Activated naive CD4-positive, alpha-beta T cell treated with anti-CD3 and anti-CD28 coated beads for 36 hours (primary cell): Measurements from ENCODE around the gene FOXP4. TPM values are rescaled to one million over a fixed set of nuclear protein-coding genes. Genes with fewer than 3 reads are reported as not detected.

Source experiments
- CTCF ChIA-PET: fragments of 350-600 bp; sonication (Branson Sonifier 250); formaldehyde crosslinking; loops from one replicate; lab custom pipeline; 2021; ENCODE audit warnings: antibody characterized with exemption; lab: Charles Lee
- DNase-seq: peaks from one replicate; pipeline ENCODE4 v3.0.0-alpha.2; 2020
- H3K27ac Mint-ChIP-seq: one replicate; pipeline ENCODE4 v1.8.0; 2021; ENCODE audit warnings: mild to moderate bottlenecking, mixed read lengths
- H3K27me3 Mint-ChIP-seq: one replicate; pipeline ENCODE4 v1.8.0; 2021; ENCODE audit warnings: low read depth, mixed read lengths
- H3K36me3 Mint-ChIP-seq: one replicate; pipeline ENCODE4 v1.8.0; 2021; ENCODE audit warnings: low read depth, mixed read lengths
- H3K4me1 Mint-ChIP-seq: one replicate; pipeline ENCODE4 v1.8.0; 2021; ENCODE audit warnings: low read depth, mixed read lengths
- H3K4me3 Mint-ChIP-seq: one replicate; pipeline ENCODE4 v1.8.0; 2021; ENCODE audit warnings: mild to moderate bottlenecking, moderate library complexity, mixed read lengths
- H3K9me3 Mint-ChIP-seq: one replicate; pipeline ENCODE4 v1.8.0; 2021; ENCODE audit warnings: mixed read lengths
- intact Hi-C: fragments of 100-400 bp; cut with micrococcal nuclease; formaldehyde crosslinking; loops from one replicate; pipeline ENCODE4 v1.15.1; 2023
- total RNA-seq, 2 experiments: library from RNA; stranded (reverse); gene quantifications; one replicate each; pipeline ENCODE4 v1.2.3, GENCODE V29; 2021

FOXP4 gene
- total RNA-seq, 2 experiments from 2014 or later: 15.9 to 16.0 TPM

DNA sequence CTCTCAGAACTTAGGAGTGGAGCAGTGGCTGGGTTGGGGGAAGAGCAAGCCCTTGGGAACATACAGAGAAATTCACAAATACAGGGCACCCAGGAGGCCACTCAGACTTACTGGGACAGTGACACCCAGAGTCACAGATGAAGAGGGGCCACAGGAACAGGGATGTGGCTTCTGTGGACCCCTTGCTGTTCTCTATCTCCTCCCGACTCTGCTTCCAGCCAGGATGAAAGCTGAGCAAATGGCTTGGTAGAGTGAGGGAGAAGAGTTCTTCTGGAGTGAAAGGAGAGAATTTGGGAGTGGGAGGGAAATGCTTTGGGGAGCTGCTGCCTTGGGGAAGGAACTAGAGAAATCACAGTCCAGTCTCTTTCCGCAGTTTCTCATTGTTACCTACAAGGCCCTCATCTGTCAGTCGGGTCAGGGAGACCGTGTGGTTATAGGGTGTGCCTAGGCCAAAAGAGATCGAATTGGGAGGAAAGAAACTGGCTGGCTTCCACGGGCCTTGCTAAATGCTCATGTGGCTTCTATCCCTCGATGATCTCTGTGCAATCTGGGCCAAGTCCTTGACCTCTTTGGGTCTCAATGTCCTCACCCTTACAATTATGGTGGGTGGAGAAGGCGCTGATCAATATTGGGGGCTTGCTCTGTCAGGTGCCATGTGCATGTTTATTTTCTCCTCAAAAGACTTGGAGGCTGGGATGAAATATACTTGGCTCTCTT, 17.0 kb downstream of the FOXP4 start:
- CTCF ChIA-PET: interaction anchor here (1.0 to 1.2 kb wide), 2 partner anchors 74 to 195 kb away, joined by 3 to 5 read pairs; no protein-coding TSS in a partner anchor
- H3K27me3 Mint-ChIP-seq: no peaks in the 10 kb centered on the region
- peaks cover 12% of the 10 kb centered on the region for H3K36me3 Mint-ChIP-seq
- intact Hi-C loops: no loop called here
- H3K27ac Mint-ChIP-seq: no peak overlapping the region
- no peak for DNase-seq
- H3K4me3 Mint-ChIP-seq: no peak overlapping the region
- peaks cover 23% of the 10 kb centered on the region for H3K4me1 Mint-ChIP-seq
- H3K9me3 Mint-ChIP-seq: no peaks in the 10 kb centered on the region

- Mint-ChIP-seq H3K27me3 (no peaks in the 10 kb centered on the region), H3K36me3 (peaks cover 12% of the 10 kb centered on the region), H3K9me3 (no peaks in the 10 kb centered on the region), H3K27ac (no peak overlapping the region), H3K4me1 (peaks cover 18% of the 10 kb centered on the region), H3K4me3 (no peak overlapping the region)
- DNase-seq: no peak
- CTCF ChIA-PET: no interaction called here
- intact Hi-C loops: no loop called here
Measured at GRCh38 chr6:41564448-41565142, 18.4 kb downstream of the FOXP4 start.

- intact Hi-C loops: no loop called here
- no peak for DNase-seq
- no peak overlapping the region for H3K4me3 Mint-ChIP-seq
- no peaks in the 10 kb centered on the region for H3K9me3 Mint-ChIP-seq
- H3K27me3 Mint-ChIP-seq: no peaks in the 10 kb centered on the region
- no peak overlapping the region for H3K27ac Mint-ChIP-seq
- peaks cover 12% of the 10 kb centered on the region for H3K36me3 Mint-ChIP-seq
- peaks cover 9% of the 10 kb centered on the region for H3K4me1 Mint-ChIP-seq
- CTCF ChIA-PET: no interaction called here
Measured at GRCh38 chr6:41565701-41566100, 19.5 kb downstream of the FOXP4 start.

- no peak overlapping the region for H3K4me3 Mint-ChIP-seq
- intact Hi-C loops: no loop called here
- DNase-seq: no peak
- no peak overlapping the region for H3K27ac Mint-ChIP-seq
- H3K4me1 Mint-ChIP-seq: peaks cover 14% of the 10 kb centered on the region
- no peaks in the 10 kb centered on the region for H3K27me3 Mint-ChIP-seq
- CTCF ChIA-PET: no interaction called here
- H3K36me3 Mint-ChIP-seq: peaks cover 12% of the 10 kb centered on the region
- no peaks in the 10 kb centered on the region for H3K9me3 Mint-ChIP-seq
Measured at GRCh38 chr6:41566961-41567360, 20.8 kb downstream of the FOXP4 start.

DNA sequence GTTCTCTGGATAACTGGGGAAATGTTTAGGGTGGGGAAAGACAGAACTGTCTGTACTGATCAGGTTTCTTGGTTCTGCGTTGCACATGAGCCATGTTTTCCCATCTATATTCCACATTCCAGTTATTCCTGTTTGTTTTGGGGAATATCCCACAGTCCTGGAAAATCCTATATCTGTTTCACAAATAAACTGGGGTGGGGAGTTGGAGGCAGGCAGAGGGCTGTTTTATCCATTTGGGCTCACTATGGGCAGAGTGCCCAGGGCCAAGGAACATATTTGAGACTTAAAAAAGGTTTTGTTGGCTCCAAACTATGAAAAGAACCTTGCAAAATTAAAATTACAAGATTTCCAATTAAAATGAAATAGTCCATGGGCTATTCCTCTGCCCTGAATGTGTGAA, 21.5 kb downstream of the FOXP4 start:
- intact Hi-C loops: no loop called here
- CTCF ChIA-PET: no interaction called here
- peaks cover 16% of the 10 kb centered on the region for H3K4me1 Mint-ChIP-seq

GRCh38 chr6:41568202-41568584, 22.0 kb downstream of the FOXP4 start:
- DNase-seq: no peak
- H3K36me3 Mint-ChIP-seq: peaks cover 15% of the 10 kb centered on the region
- intact Hi-C loops: no loop called here
- H3K9me3 Mint-ChIP-seq: no peaks in the 10 kb centered on the region
- peaks cover 16% of the 10 kb centered on the region for H3K4me1 Mint-ChIP-seq
- CTCF ChIA-PET: no interaction called here
- no peak overlapping the region for H3K27ac Mint-ChIP-seq
- no peak overlapping the region for H3K4me3 Mint-ChIP-seq
- H3K27me3 Mint-ChIP-seq: no peaks in the 10 kb centered on the region

More for the DNA sequence above, 21.5 kb downstream of the FOXP4 start:
- DNase-seq: no peak
- Mint-ChIP-seq H3K36me3 (peaks cover 13% of the 10 kb centered on the region), H3K27ac (no peak overlapping the region), H3K9me3 (no peaks in the 10 kb centered on the region), H3K4me3 (no peak overlapping the region), H3K27me3 (no peaks in the 10 kb centered on the region)

DNA sequence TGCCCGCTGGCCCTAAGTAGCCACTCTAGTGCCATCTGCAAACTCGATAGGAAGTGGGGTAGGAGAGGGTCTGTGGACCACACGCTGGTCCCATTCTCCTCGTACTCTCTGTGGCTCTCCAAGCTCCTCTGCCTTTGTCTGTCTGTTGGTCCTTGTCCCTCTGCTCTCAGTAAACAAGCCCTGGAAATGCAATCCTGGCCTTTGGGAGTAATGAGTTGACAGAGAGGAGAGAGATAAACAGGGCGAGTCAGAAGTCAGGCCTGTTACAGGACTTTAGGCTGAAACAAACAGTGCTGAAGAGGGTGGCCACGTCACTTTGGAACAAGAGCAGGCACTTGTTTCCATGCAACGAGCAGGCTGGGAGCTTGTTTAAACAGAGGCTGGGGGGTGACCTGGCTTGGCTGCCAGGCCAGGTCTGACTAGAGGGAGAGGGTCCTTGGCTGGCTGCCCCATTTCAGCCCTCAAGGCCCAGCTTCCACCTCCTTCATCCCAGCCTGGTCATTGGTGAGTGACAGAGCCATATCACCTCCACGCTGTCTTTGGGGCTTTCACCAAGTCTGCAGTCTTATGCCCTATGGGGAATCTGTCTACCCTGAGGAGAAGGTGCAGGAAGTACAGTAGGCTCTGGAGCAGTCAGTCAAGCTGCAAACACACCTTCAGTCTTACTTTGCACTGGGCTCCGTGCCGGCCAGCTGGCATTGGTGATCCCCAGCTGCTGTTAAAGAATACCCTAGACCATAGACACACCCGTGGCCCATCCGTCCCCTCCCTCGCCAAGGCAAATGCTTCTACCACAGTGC, 22.6 kb downstream of the FOXP4 start:
- intact Hi-C loops: no loop called here
- no peaks in the 10 kb centered on the region for H3K9me3 Mint-ChIP-seq
- H3K36me3 Mint-ChIP-seq: peaks cover 15% of the 10 kb centered on the region
- no peak for DNase-seq
- H3K4me1 Mint-ChIP-seq: peaks cover 16% of the 10 kb centered on the region
- CTCF ChIA-PET: no interaction called here
- no peak overlapping the region for H3K4me3 Mint-ChIP-seq
- no peaks in the 10 kb centered on the region for H3K27me3 Mint-ChIP-seq
- H3K27ac Mint-ChIP-seq: no peak overlapping the region

GRCh38 chr6:41570259-41570615, 24.1 kb downstream of the FOXP4 start:
- H3K27ac Mint-ChIP-seq: no peak overlapping the region
- no peaks in the 10 kb centered on the region for H3K27me3 Mint-ChIP-seq
- CTCF ChIA-PET: no interaction called here
- H3K4me3 Mint-ChIP-seq: no peak overlapping the region
- H3K9me3 Mint-ChIP-seq: no peaks in the 10 kb centered on the region
- H3K36me3 Mint-ChIP-seq: peaks cover 15% of the 10 kb centered on the region
- H3K4me1 Mint-ChIP-seq: peaks cover 16% of the 10 kb centered on the region
- no peak for DNase-seq
- intact Hi-C loops: no loop called here

DNA sequence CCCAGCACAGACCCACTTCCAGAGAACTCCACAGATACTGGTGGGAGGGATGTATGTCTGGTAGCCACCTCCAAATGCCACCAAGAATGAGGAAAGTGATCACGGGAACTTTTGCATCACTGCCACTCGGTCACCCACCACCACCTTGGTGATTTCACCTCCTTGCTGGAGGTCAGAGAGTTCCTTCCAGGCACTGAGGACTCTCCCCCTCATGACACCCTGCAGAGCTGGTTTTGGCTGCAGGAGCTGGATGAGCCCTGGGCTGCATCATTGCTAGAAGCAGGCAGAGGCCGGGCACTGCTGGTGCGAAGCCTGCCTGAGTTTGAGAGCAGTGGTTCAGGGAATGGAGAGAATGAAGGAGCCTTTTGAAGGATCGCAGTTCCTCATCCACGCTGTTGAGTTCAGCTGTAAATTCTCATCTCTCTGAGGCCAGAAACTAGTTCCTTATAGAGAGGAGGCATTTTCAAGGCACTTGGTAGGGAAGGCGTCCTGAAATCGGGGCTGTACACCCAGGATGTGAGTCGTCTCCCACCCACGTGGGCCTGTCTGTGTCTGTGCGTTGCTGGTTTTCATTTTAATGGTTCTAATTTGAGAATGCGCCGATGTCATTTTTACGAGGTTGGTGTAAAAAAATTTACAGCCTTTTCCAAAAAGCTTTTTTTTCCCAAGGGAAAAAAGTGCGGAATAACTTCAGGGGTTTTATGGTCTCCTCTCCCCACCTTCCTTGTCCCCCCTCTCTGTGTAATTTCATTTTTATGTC, 25.0 kb downstream of the FOXP4 start:
- CTCF ChIA-PET: interaction anchor here (0.8 kb wide), 1 partner anchor 10 kb away, joined by 3 read pairs; no protein-coding TSS in a partner anchor
- peak; percentile 32 for DNase-seq
- Mint-ChIP-seq H3K27ac (no peak overlapping the region), H3K4me3 (no peak overlapping the region), H3K4me1 (peaks cover 16% of the 10 kb centered on the region), H3K36me3 (peaks cover 8% of the 10 kb centered on the region), H3K9me3 (no peaks in the 10 kb centered on the region), H3K27me3 (no peaks in the 10 kb centered on the region)
- intact Hi-C loops: no loop called here

DNA sequence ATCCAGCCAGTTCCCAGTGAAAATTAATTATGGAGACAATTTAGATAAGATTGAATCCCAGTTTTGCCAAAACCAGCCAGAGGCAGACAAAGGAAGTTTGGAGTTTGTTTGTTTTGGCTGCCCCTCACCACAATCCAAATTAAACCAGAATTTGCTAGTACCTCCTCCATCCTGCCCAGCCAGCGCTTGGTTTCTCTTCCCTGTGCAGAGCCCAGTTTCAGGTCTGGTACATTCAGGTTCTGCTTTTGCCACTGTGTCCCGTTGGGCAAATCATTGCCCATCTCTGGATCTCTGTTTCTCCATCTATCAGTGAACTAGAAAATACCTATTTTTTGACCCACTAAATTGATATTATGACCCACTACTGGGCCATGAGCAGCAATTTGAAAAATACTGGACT, 26.4 kb downstream of the FOXP4 start:
- H3K4me3 Mint-ChIP-seq: no peak overlapping the region
- intact Hi-C loops: no loop called here
- H3K4me1 Mint-ChIP-seq: peaks cover 16% of the 10 kb centered on the region
- H3K9me3 Mint-ChIP-seq: no peaks in the 10 kb centered on the region
- no peak for DNase-seq
- CTCF ChIA-PET: no interaction called here
- H3K27me3 Mint-ChIP-seq: no peaks in the 10 kb centered on the region
- no peak overlapping the region for H3K27ac Mint-ChIP-seq
- peaks cover 3% of the 10 kb centered on the region for H3K36me3 Mint-ChIP-seq

GRCh38 chr6:41573276-41573675, 27.1 kb downstream of the FOXP4 start:
- Mint-ChIP-seq H3K9me3 (no peaks in the 10 kb centered on the region), H3K27ac (no peak overlapping the region)
- CTCF ChIA-PET: no interaction called here

GRCh38 chr6:41573985-41574384, 27.8 kb downstream of the FOXP4 start:
- H3K4me3 Mint-ChIP-seq: no peak overlapping the region
- no peak overlapping the region for H3K27ac Mint-ChIP-seq
- intact Hi-C loops: no loop called here
- peaks cover 3% of the 10 kb centered on the region for H3K36me3 Mint-ChIP-seq
- H3K4me1 Mint-ChIP-seq: peaks cover 16% of the 10 kb centered on the region
- DNase-seq: no peak
- H3K27me3 Mint-ChIP-seq: no peaks in the 10 kb centered on the region
- no peaks in the 10 kb centered on the region for H3K9me3 Mint-ChIP-seq
- CTCF ChIA-PET: no interaction called here

More at GRCh38 chr6:41573276-41573675, 27.1 kb downstream of the FOXP4 start:
- intact Hi-C loops: no loop called here
- H3K27me3 Mint-ChIP-seq: no peaks in the 10 kb centered on the region
- peaks cover 16% of the 10 kb centered on the region for H3K4me1 Mint-ChIP-seq
- H3K4me3 Mint-ChIP-seq: no peak overlapping the region
- no peak for DNase-seq
- H3K36me3 Mint-ChIP-seq: peaks cover 3% of the 10 kb centered on the region
